ENCODE measurements around the gene PDE4D.
"Not testable (repeated sequence)": the region's sequence is repeated elsewhere in the genome, so short reads cannot be mapped to it uniquely, and the experiment has no call there.

PDE4D gene

GRCh38 chr5:59598547-59598874, 295.0 kb downstream of the PDE4D start:
- no peaks in the 10 kb centered on the region for H3K9me3 ChIP-seq (ENCODE audit: control insufficient read depth in 1 of 2, low read length in 2 of 2)
- H3K27ac ChIP-seq (ENCODE audit: low read length) = peak overlapping the region; percentile 65
- H3K4me3 ChIP-seq (ENCODE audit: low read depth in 1 of 2, low read length in 2 of 2) = peak overlapping the region; percentile 49 to 51
- no peaks in the 10 kb centered on the region for H3K27me3 ChIP-seq (ENCODE audit: low read depth, low read length)
- H3K36me3 ChIP-seq (ENCODE audit: control insufficient read depth in 1 of 2, insufficient read depth in 2 of 2, low read length in 2 of 2) = no peaks in the 10 kb centered on the region
- peaks cover 0 to 9% of the 10 kb centered on the region in 2 donors for H3K4me1 ChIP-seq (ENCODE audit: control insufficient read depth in 1 of 2, insufficient read depth in 2 of 2, low read length in 2 of 2)

GRCh38 chr5:59597690-59598546, 295.6 kb downstream of the PDE4D start:
- H3K36me3 ChIP-seq (ENCODE audit: control insufficient read depth in 1 of 2, insufficient read depth in 2 of 2, low read length in 2 of 2) = no peaks in the 10 kb centered on the region
- no peaks in the 10 kb centered on the region for H3K27me3 ChIP-seq (ENCODE audit: low read depth, low read length)
- H3K4me3 ChIP-seq (ENCODE audit: low read depth in 1 of 2, low read length in 2 of 2) = peak overlapping the region; percentile 49 to 51
- H3K9me3 ChIP-seq (ENCODE audit: control insufficient read depth in 1 of 2, low read length in 2 of 2) = no peaks in the 10 kb centered on the region
- peak overlapping the region; percentile 65 for H3K27ac ChIP-seq (ENCODE audit: low read length)
- H3K4me1 ChIP-seq (ENCODE audit: control insufficient read depth in 1 of 2, insufficient read depth in 2 of 2, low read length in 2 of 2) = peaks cover 0 to 9% of the 10 kb centered on the region in 2 donors

GRCh38 chr5:59596586-59597350, 296.8 kb downstream of the PDE4D start:
- no peak overlapping the region for H3K27ac ChIP-seq (ENCODE audit: low read length)

GRCh38 chr5:59594118-59594517, 299.4 kb downstream of the PDE4D start:
- H3K9me3 ChIP-seq (ENCODE audit: control insufficient read depth in 1 of 2, low read length in 2 of 2); H3K27ac ChIP-seq (ENCODE audit: low read length); H3K36me3 ChIP-seq (ENCODE audit: control insufficient read depth in 1 of 2, insufficient read depth in 2 of 2, low read length in 2 of 2); H3K27me3 ChIP-seq (ENCODE audit: low read depth, low read length); H3K4me3 ChIP-seq (ENCODE audit: low read depth in 1 of 2, low read length in 2 of 2): not testable (repeated sequence)
- peaks cover 0 to 14% of the 10 kb centered on the region in 2 donors for H3K4me1 ChIP-seq (ENCODE audit: control insufficient read depth in 1 of 2, insufficient read depth in 2 of 2, low read length in 2 of 2)

More at GRCh38 chr5:59596586-59597350, 296.8 kb downstream of the PDE4D start:
- no peak overlapping the region for H3K4me3 ChIP-seq (ENCODE audit: low read depth in 1 of 2, low read length in 2 of 2)
- no peaks in the 10 kb centered on the region for H3K9me3 ChIP-seq (ENCODE audit: control insufficient read depth in 1 of 2, low read length in 2 of 2)
- H3K27me3 ChIP-seq (ENCODE audit: low read depth, low read length) = no peaks in the 10 kb centered on the region
- no peaks in the 10 kb centered on the region for H3K36me3 ChIP-seq (ENCODE audit: control insufficient read depth in 1 of 2, insufficient read depth in 2 of 2, low read length in 2 of 2)
- peaks cover 0 to 9% of the 10 kb centered on the region in 2 donors for H3K4me1 ChIP-seq (ENCODE audit: control insufficient read depth in 1 of 2, insufficient read depth in 2 of 2, low read length in 2 of 2)

GRCh38 chr5:59593439-59594007, 300.0 kb downstream of the PDE4D start:
- no peak overlapping the region for H3K4me3 ChIP-seq (ENCODE audit: low read depth in 1 of 2, low read length in 2 of 2)
- no peaks in the 10 kb centered on the region for H3K9me3 ChIP-seq (ENCODE audit: control insufficient read depth in 1 of 2, low read length in 2 of 2)
- no peaks in the 10 kb centered on the region for H3K36me3 ChIP-seq (ENCODE audit: control insufficient read depth in 1 of 2, insufficient read depth in 2 of 2, low read length in 2 of 2)
- H3K27ac ChIP-seq (ENCODE audit: low read length) = no peak overlapping the region
- H3K27me3 ChIP-seq (ENCODE audit: low read depth, low read length) = no peaks in the 10 kb centered on the region
- H3K4me1 ChIP-seq (ENCODE audit: control insufficient read depth in 1 of 2, insufficient read depth in 2 of 2, low read length in 2 of 2) = peaks cover 0 to 10% of the 10 kb centered on the region in 2 donors

- H3K36me3 ChIP-seq (ENCODE audit: control insufficient read depth in 1 of 2, insufficient read depth in 2 of 2, low read length in 2 of 2) = no peaks in the 10 kb centered on the region
- no peak overlapping the region for H3K4me3 ChIP-seq (ENCODE audit: low read depth in 1 of 2, low read length in 2 of 2)
- no peaks in the 10 kb centered on the region for H3K27me3 ChIP-seq (ENCODE audit: low read depth, low read length)
- H3K4me1 ChIP-seq (ENCODE audit: control insufficient read depth in 1 of 2, insufficient read depth in 2 of 2, low read length in 2 of 2) = peaks cover 0 to 16% of the 10 kb centered on the region in 2 donors
- no peaks in the 10 kb centered on the region for H3K9me3 ChIP-seq (ENCODE audit: control insufficient read depth in 1 of 2, low read length in 2 of 2)
- H3K27ac ChIP-seq (ENCODE audit: low read length) = no peak overlapping the region
Observed at GRCh38 chr5:59592101-59592500, 301.4 kb downstream of the PDE4D start.

- peak overlapping the region; percentile 71 for H3K27ac ChIP-seq (ENCODE audit: low read length)
- H3K9me3 ChIP-seq (ENCODE audit: control insufficient read depth in 1 of 2, low read length in 2 of 2) = no peaks in the 10 kb centered on the region
- peaks cover 0 to 18% of the 10 kb centered on the region in 2 donors for H3K4me1 ChIP-seq (ENCODE audit: control insufficient read depth in 1 of 2, insufficient read depth in 2 of 2, low read length in 2 of 2)
- H3K36me3 ChIP-seq (ENCODE audit: control insufficient read depth in 1 of 2, insufficient read depth in 2 of 2, low read length in 2 of 2) = no peaks in the 10 kb centered on the region
- H3K4me3 ChIP-seq (ENCODE audit: low read depth in 1 of 2, low read length in 2 of 2) = peak overlapping the region in 1 of 2 donors; percentile 10
- H3K27me3 ChIP-seq (ENCODE audit: low read depth, low read length) = no peaks in the 10 kb centered on the region
Observed at GRCh38 chr5:59591162-59591561, 302.4 kb downstream of the PDE4D start.

GRCh38 chr5:59588922-59589321, 304.6 kb downstream of the PDE4D start:
- H3K4me3 ChIP-seq (ENCODE audit: low read depth in 1 of 2, low read length in 2 of 2) = no peak overlapping the region

GRCh38 chr5:59587489-59588337, 305.8 kb downstream of the PDE4D start:
- Histone ChIP-seq H3K9me3 (ENCODE audit: control insufficient read depth in 1 of 2, low read length in 2 of 2) (no peaks in the 10 kb centered on the region), H3K36me3 (ENCODE audit: control insufficient read depth in 1 of 2, insufficient read depth in 2 of 2, low read length in 2 of 2) (no peaks in the 10 kb centered on the region), H3K4me1 (ENCODE audit: control insufficient read depth in 1 of 2, insufficient read depth in 2 of 2, low read length in 2 of 2) (peaks cover 0 to 24% of the 10 kb centered on the region in 2 donors), H3K27me3 (ENCODE audit: low read depth, low read length) (no peaks in the 10 kb centered on the region), H3K4me3 (ENCODE audit: low read depth in 1 of 2, low read length in 2 of 2) (peak overlapping the region; percentile 37 to 57), H3K27ac (ENCODE audit: low read length) (no peak overlapping the region)

More at GRCh38 chr5:59588922-59589321, 304.6 kb downstream of the PDE4D start:
- Histone ChIP-seq H3K4me1 (ENCODE audit: control insufficient read depth in 1 of 2, insufficient read depth in 2 of 2, low read length in 2 of 2) (peaks cover 0 to 24% of the 10 kb centered on the region in 2 donors), H3K27me3 (ENCODE audit: low read depth, low read length) (no peaks in the 10 kb centered on the region), H3K9me3 (ENCODE audit: control insufficient read depth in 1 of 2, low read length in 2 of 2) (no peaks in the 10 kb centered on the region), H3K27ac (ENCODE audit: low read length) (no peak overlapping the region), H3K36me3 (ENCODE audit: control insufficient read depth in 1 of 2, insufficient read depth in 2 of 2, low read length in 2 of 2) (no peaks in the 10 kb centered on the region)

GRCh38 chr5:59586841-59587240, 306.7 kb downstream of the PDE4D start:
- Histone ChIP-seq H3K9me3 (ENCODE audit: control insufficient read depth in 1 of 2, low read length in 2 of 2) (no peaks in the 10 kb centered on the region), H3K36me3 (ENCODE audit: control insufficient read depth in 1 of 2, insufficient read depth in 2 of 2, low read length in 2 of 2) (no peaks in the 10 kb centered on the region), H3K4me3 (ENCODE audit: low read depth in 1 of 2, low read length in 2 of 2) (peak overlapping the region; percentile 37 to 57), H3K4me1 (ENCODE audit: control insufficient read depth in 1 of 2, insufficient read depth in 2 of 2, low read length in 2 of 2) (peaks cover 0 to 24% of the 10 kb centered on the region in 2 donors), H3K27ac (ENCODE audit: low read length) (no peak overlapping the region), H3K27me3 (ENCODE audit: low read depth, low read length) (no peaks in the 10 kb centered on the region)
